NCI-H1694 treated with DMSO at 0.1 percent for 48 hours (cell line): Measurements from ENCODE around the gene FOXJ3.

ENCODE experiments used
- DNase-seq: peaks from one replicate; lab custom pipeline; 2025; lab: John Stamatoyannopoulos, UW

The FOXJ3 gene

GRCh38 chr1:42144711-42145388 is 190.2 kb downstream of the FOXJ3 start:
- no peak for DNase-seq

- no peak for DNase-seq
Measured at GRCh38 chr1:42143896-42144710, 190.9 kb downstream of the FOXJ3 start.

- DNase-seq, result no peak
Measured at GRCh38 chr1:42142894-42143675, 191.9 kb downstream of the FOXJ3 start.

GRCh38 chr1:42141978-42142377 is 193.1 kb downstream of the FOXJ3 start:
- DNase-seq, result no peak

- DNase-seq, result no peak
Measured at GRCh38 chr1:42140191-42140590, 194.8 kb downstream of the FOXJ3 start.

- no peak for DNase-seq
Measured at GRCh38 chr1:42139444-42139843, 195.6 kb downstream of the FOXJ3 start.

- no peak for DNase-seq
Measured at GRCh38 chr1:42138586-42138985, 196.4 kb downstream of the FOXJ3 start.

- DNase-seq, result no peak
Measured at GRCh38 chr1:42137766-42138165, 197.3 kb downstream of the FOXJ3 start.

- no peak for DNase-seq
Measured at GRCh38 chr1:42136466-42136865, 198.6 kb downstream of the FOXJ3 start.

- no peak for DNase-seq
Measured at GRCh38 chr1:42135426-42135825, 199.6 kb downstream of the FOXJ3 start.

GRCh38 chr1:42133809-42134526 is 201.1 kb downstream of the FOXJ3 start:
- DNase-seq, result peak; percentile 5

- DNase-seq, result no peak
Measured at GRCh38 chr1:42133390-42133789, 201.6 kb downstream of the FOXJ3 start.

- no peak for DNase-seq
Measured at GRCh38 chr1:42130061-42130660, 204.9 kb downstream of the FOXJ3 start.

- DNase-seq, result no peak
Measured at GRCh38 chr1:42128964-42129363, 206.1 kb downstream of the FOXJ3 start.

GRCh38 chr1:42128499-42128898 is 206.5 kb downstream of the FOXJ3 start:
- no peak for DNase-seq

GRCh38 chr1:42127767-42128166 is 207.3 kb downstream of the FOXJ3 start:
- DNase-seq, result no peak
